PC-9 (cell line): ENCODE measurements around the gene MYO5B.

Experiments
- EZH2 ChIP-seq: fragments of 200-600 bp; sonication (generic); IDR thresholded peaks from 2 replicates; pipeline ENCODE4 v1.8.0; 2017; ENCODE audit warnings: antibody characterized with exemption, low read depth
- TF ChIP-seq, protein P1 (sequence below): fragments of 200-600 bp; sonication (generic); conservative IDR thresholded peaks from 2 replicates; pipeline ENCODE4 v1.6.1; 2017; ENCODE audit warnings: mixed run types, antibody characterized with exemption, mild to moderate bottlenecking, moderate library complexity

DNA sequence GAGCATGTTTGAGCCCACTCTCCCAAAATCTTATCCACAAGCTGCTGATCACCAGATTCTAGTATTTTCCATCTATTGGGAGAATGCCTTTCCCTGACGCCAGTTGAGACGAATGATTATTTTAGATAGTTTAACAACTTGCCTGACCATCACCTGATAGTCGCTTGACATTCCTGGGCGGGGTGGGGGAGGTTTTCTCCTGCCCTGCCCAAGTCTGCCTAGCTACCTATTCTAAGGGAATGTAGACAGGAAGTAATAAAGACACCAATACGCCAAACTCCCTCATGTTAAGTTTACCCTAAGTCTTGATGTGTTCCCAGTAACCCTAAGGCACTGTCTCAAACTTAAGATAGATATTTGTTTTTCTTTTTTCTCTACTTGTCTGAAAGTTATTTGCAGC is 377.0 kb downstream of the MYO5B start:
- no peak for TF ChIP-seq EZH2
- TF ChIP-seq, protein P1, sequence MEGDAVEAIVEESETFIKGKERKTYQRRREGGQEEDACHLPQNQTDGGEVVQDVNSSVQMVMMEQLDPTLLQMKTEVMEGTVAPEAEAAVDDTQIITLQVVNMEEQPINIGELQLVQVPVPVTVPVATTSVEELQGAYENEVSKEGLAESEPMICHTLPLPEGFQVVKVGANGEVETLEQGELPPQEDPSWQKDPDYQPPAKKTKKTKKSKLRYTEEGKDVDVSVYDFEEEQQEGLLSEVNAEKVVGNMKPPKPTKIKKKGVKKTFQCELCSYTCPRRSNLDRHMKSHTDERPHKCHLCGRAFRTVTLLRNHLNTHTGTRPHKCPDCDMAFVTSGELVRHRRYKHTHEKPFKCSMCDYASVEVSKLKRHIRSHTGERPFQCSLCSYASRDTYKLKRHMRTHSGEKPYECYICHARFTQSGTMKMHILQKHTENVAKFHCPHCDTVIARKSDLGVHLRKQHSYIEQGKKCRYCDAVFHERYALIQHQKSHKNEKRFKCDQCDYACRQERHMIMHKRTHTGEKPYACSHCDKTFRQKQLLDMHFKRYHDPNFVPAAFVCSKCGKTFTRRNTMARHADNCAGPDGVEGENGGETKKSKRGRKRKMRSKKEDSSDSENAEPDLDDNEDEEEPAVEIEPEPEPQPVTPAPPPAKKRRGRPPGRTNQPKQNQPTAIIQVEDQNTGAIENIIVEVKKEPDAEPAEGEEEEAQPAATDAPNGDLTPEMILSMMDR: no peak
